ENCODE measurements around the gene AKT1.

GRCh38 chr14:104722938-104723650 lies 72.5 kb downstream of the AKT1 start:
- no peak for TF ChIP-seq CTCF (IDR thresholded peaks at IDR 0.05; ENCODE audit: low read depth, low read length)
- TF ChIP-seq EZH2phosphoT487 (IDR thresholded peaks at IDR 0.05; ENCODE audit: low read depth) = no peak

Measured in OCI-LY3 (cell line).